NCI-H524 treated with DMSO at 0.1 percent for 48 hours (cell line): Measurements from ENCODE around the gene GANAB.
"Not testable (repeated sequence)": the region's sequence is repeated elsewhere in the genome, so short reads cannot be mapped to it uniquely, and the experiment has no call there.

ENCODE experiments used
- DNase-seq: peaks from one replicate; lab custom pipeline; 2025; lab: John Stamatoyannopoulos, UW

GANAB gene

DNA sequence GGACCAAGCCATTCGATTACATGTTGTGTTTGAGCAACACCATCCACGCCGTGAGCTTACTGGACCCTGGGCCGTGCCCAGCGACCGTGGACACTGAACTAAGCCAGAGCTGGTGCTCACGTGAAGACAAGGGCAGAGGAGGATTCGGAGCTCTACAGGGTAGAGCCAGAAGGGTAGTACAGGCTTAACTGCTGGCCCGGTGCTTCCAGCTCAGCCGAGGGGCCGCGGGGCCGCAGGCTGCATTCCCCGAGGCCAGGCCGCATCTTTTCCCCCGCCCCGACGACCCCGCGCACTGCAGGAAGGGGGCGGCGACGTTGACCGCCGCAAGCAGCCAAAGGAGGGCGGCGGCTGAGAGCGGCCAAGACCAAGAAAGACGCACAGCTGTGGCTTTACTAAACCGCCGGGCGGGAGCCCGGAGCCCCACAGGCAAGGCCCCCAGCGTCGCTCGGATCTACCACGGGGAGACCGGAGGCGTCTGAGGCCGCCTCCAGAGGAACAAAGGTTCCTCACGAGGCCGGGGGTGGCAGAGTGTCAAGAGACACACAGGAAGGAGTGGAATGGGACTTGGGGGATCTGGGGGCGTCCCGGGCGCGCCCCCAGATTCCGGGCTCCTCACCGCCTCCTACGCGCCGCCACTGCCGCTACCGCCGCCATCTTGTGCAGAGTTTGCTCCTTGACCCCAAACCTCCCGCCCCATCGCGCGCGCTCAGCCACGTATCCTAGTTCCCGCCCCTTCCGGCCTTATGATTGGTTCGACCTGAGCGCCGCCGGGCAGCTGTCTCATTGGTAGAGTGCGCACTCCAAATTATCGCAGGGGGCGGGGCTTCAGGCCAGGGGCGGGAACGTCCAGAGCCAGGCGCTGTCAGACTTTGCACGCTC is at the start of gene GANAB:
GANAB (minus strand) TSS at position 668 of the 879 bp plus-strand sequence; CDS start at position 654, 14 bp downstream.
- peak; percentile 88 for DNase-seq

GRCh38 chr11:62694455-62695167 is 48.2 kb upstream of the GANAB start:
- DNase-seq, result no peak

DNA sequence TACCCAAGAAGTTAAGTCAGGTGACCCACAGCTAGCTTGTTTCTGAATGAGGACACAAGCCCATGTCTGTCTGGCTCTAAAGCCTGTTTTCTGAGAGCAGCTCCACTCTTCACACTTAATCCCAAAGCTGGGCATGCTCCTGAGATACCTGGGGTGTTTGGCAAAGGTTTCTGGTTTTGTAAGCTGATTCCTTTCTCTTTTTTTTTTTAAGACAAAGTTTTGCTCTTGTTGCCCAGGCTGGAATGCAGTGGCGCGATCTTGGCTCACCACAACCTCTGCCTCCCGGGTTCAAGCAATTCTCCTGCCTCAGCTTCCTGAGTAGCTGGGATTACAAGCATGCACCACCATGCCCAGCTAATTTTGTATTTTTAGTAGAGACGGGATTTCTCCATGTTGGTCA is 47.2 kb upstream of the GANAB start:
- DNase-seq, result not testable (repeated sequence)

- no peak for DNase-seq
Measured at GRCh38 chr11:62689421-62690183, 43.2 kb upstream of the GANAB start, which contains the start of gene LRRN4CL. LRRN4CL (minus strand) TSS chr11:62689530; CDS start chr11:62688508, 1,022 bp downstream.

GRCh38 chr11:62688491-62688890 is 42.1 kb upstream of the GANAB start:
- no peak for DNase-seq

GRCh38 chr11:62687508-62688396 is 41.3 kb upstream of the GANAB start:
- no peak for DNase-seq

- no peak for DNase-seq
Measured at GRCh38 chr11:62682518-62682917, 36.1 kb upstream of the GANAB start.

DNA sequence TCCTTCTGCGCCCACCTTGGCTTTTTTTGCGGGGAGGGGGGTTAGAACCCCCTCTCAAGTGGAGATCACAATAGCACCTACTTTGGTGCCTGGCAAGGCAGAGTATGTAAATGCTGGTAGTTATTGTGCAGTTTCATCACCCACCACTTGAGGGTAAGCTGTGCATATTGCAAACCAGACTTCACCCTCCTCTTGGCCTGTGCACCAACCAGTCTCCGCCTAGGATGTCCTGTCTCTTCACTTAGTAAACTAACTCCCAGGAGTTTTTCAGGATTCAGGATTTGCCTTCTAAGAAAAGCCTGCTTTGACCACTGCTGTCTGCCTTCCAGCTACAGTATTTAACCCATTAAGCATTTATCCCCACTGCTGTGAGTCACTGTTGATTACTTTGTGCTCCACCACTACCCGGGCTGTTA is 34.4 kb upstream of the GANAB start:
- DNase-seq, result no peak

GRCh38 chr11:62678770-62679696 is 32.6 kb upstream of the GANAB start, which contains the start of gene UBXN1:
UBXN1 (minus strand) TSS chr11:62679073; CDS start chr11:62678923, 150 bp downstream.
- peak; percentile 35 for DNase-seq

GRCh38 chr11:62678433-62678769 is 32.0 kb upstream of the GANAB start:
- DNase-seq, result no peak

DNA sequence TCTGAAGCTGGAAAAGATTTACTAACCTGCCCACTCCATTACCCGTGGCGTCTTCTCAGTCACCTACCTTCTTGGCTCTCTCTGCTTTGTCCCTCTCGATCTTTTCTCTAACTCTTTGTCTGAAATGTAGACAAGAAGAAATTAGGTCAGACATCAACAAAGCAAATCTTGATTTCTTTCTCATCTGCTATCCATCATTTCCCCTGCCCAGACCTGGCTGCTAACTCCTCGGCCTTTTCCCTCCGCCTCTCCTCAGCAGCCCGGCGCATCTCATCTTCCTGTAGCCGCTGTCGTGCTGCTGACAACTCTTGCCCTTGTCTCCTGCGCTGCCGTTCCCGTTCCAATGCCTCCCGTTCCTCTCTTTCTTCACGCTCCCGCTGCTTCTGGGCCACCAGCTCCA is 31.3 kb upstream of the GANAB start:
- DNase-seq, result no peak

GRCh38 chr11:62677156-62677555 is 30.7 kb upstream of the GANAB start:
- no peak for DNase-seq

GRCh38 chr11:62676698-62677097 is 30.3 kb upstream of the GANAB start:
- DNase-seq, result no peak

GRCh38 chr11:62675415-62675814 is 29.0 kb upstream of the GANAB start:
- DNase-seq, result not testable (repeated sequence)

DNA sequence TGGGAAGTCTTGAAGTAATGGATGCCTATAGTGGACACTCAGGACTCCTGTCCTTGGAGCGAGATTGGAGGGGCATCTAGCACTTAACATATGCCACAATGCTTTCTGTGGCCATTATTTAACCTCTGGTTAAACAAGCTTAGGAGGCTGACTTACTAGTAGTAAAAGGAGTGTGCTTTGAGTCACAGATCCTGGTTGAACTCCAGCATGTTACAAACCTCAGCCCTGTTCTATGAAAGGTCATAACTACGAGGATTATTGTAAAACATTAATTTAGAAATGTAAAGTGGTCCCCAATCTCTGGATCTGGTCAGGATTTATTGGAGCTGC is 26.7 kb upstream of the GANAB start:
- no peak for DNase-seq

- DNase-seq, result peak; percentile 23
Measured at GRCh38 chr11:62671608-62672389, 25.4 kb upstream of the GANAB start, which contains the start of the genes LBHD1 and UQCC3. LBHD1 (minus strand) TSS chr11:62672267; CDS start chr11:62670031, 2,236 bp downstream. UQCC3 (plus strand) TSS chr11:62671673; CDS start chr11:62671746, 73 bp downstream.

DNA sequence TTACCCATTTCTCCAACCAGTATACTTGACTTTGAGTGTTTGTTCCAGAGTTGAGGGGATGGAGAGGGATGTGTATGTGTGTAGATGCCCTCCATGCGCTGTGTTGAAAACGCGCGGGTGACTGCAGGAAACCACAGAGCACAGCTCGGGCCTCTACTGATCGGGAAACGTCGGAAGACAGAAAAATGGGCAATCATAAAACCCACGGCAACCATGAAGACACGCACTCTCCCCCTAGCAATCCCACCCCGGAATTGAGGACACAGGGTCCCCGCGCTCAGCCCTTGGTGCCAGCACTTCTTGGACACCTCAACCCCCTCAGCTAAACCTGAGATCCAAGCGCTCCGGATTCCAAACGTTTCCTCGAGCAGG is 24.8 kb upstream of the GANAB start:
- DNase-seq, result no peak

- DNase-seq, result no peak
Measured at GRCh38 chr11:62669420-62670161, 23.2 kb upstream of the GANAB start.

DNA sequence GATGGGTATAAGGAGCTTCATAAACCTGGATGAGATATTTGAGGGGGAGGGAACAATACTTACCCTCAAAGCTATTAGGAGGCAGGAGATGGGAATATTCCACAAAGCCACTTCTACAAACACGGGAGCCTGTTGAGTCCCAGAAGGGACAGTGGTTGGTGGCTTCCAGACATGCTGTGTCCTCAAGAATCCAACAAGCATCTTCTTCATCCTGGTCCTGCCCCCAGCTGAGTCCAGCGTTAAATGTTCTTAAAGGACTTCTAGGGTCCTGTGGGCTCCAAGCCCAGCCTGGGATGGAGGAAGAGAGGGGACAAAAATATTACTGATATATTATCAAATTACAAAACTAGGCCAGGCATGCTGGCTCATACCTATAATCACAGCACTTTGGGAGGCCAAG is 21.0 kb upstream of the GANAB start:
- DNase-seq, result no peak
